ENCODE results near the gene OBSCN.

The OBSCN gene

GRCh38 chr1:228305721-228306152 is 97.9 kb downstream of the OBSCN start:
- DNase-seq (ENCODE audit: low read depth in 2 of 2) = no peak

GRCh38 chr1:228306275-228307217 is 98.7 kb downstream of the OBSCN start:
- DNase-seq (ENCODE audit: low read depth in 2 of 2) = no peak

- DNase-seq (ENCODE audit: low read depth in 2 of 2) = no peak
Observed at GRCh38 chr1:228307218-228308023, 99.6 kb downstream of the OBSCN start.

- DNase-seq (ENCODE audit: low read depth in 2 of 2) = no peak
Observed at GRCh38 chr1:228308085-228308601, 100.3 kb downstream of the OBSCN start.

- DNase-seq (ENCODE audit: low read depth in 2 of 2) = no peak
Observed at GRCh38 chr1:228308628-228309325, 100.9 kb downstream of the OBSCN start.

- DNase-seq (ENCODE audit: low read depth in 2 of 2) = no peak
Observed at GRCh38 chr1:228309326-228310067, 101.7 kb downstream of the OBSCN start.

- no peak for DNase-seq (ENCODE audit: low read depth in 2 of 2)
Observed at GRCh38 chr1:228310162-228310792, 102.4 kb downstream of the OBSCN start.

- DNase-seq (ENCODE audit: low read depth in 2 of 2) = no peak
Observed at GRCh38 chr1:228311091-228311490, 103.2 kb downstream of the OBSCN start.

GRCh38 chr1:228312136-228312764 is 104.4 kb downstream of the OBSCN start:
- no peak for DNase-seq (ENCODE audit: low read depth in 2 of 2)

GRCh38 chr1:228313536-228314277 is 105.9 kb downstream of the OBSCN start:
- no peak for DNase-seq (ENCODE audit: low read depth in 2 of 2)

GRCh38 chr1:228314315-228314657 is 106.4 kb downstream of the OBSCN start:
- DNase-seq (ENCODE audit: low read depth in 2 of 2) = no peak

GRCh38 chr1:228314658-228315483 is 107.0 kb downstream of the OBSCN start:
- no peak for DNase-seq (ENCODE audit: low read depth in 2 of 2)

GRCh38 chr1:228315484-228315944 is 107.7 kb downstream of the OBSCN start:
- DNase-seq (ENCODE audit: low read depth in 2 of 2) = no peak

GRCh38 chr1:228315945-228316588 is 108.2 kb downstream of the OBSCN start:
- DNase-seq (ENCODE audit: low read depth in 2 of 2) = no peak

GRCh38 chr1:228316589-228317387 is 108.9 kb downstream of the OBSCN start:
- DNase-seq (ENCODE audit: low read depth in 2 of 2) = no peak

GRCh38 chr1:228317411-228317828 is 109.6 kb downstream of the OBSCN start:
- no peak for DNase-seq (ENCODE audit: low read depth in 2 of 2)

All from activated CD8-positive, alpha-beta memory T cell treated with anti-CD3 and anti-CD28 coated beads for 4 hours (primary cell).